Measurements from ENCODE around the gene TFDP2. TPM values are rescaled to one million over a fixed set of nuclear protein-coding genes. Genes with fewer than 3 reads are reported as not detected.
"Not testable (repeated sequence)": the region's sequence is repeated elsewhere in the genome, so short reads cannot be mapped to it uniquely, and the experiment has no call there.

TFDP2 gene
- total RNA-seq, 1 donor from 2014 or later, result 28.6 TPM

DNA sequence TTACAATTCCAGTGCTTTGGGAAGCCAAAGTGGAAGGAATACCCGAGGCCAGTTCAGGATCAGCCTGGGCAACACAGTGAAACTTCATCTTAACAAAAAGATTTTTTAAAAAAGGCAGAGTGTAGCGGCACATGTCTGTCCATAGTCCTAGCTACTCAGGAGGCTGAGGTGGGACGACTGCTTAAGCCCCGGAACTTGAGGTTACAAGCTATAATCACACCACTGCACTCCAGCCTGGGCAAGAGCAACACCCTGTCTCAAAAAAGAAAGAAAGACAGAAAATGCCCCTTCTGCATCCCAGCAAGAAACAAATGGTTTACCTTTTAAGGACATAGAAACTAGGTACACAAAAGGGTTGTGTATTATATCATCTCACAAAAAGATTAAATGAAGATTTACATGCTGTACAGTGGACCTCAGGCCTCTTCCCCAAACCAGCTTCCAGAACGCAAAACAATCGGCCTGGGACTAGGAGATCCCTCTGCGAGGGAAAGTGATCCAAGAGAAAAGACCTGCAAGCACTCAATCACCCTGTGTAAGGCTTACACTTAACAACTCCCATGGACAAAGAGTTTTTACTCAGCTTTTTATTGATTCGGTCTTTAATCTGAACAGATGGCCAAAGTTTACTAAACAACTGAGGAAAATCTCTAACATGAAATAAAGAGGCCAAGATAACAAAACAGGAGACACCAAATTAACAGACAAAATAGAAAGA lies 21.2 kb downstream of the TFDP2 start:
- DNase-seq (ENCODE audit: low spot score), result no peak

DNA sequence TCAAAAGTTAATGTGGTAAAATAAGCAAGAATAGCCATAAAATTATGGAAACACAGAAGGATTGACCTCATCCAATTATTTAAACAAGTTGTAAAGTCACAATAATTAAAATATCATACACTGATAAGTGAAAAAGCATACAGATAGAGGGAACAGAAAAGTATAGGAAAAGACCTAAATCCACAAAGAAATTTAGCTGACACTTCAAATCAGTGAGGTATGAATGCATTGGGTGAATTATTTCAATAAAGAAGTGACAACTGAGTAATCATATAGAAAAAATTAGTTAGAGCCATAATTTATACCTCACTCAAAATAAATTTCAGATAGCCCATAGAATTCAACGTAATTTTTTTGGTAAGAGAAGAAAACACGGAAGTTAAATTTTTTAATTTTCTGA lies 25.1 kb downstream of the TFDP2 start:
- no peak for DNase-seq (ENCODE audit: low spot score)

- peak; percentile 15 for DNase-seq (ENCODE audit: low spot score)
These were observed 28.6 kb downstream of the TFDP2 start for GRCh38 chr3:142120707-142121106.

- no peak for DNase-seq (ENCODE audit: low spot score)
These were observed 30.4 kb downstream of the TFDP2 start for GRCh38 chr3:142118911-142119310.

DNA sequence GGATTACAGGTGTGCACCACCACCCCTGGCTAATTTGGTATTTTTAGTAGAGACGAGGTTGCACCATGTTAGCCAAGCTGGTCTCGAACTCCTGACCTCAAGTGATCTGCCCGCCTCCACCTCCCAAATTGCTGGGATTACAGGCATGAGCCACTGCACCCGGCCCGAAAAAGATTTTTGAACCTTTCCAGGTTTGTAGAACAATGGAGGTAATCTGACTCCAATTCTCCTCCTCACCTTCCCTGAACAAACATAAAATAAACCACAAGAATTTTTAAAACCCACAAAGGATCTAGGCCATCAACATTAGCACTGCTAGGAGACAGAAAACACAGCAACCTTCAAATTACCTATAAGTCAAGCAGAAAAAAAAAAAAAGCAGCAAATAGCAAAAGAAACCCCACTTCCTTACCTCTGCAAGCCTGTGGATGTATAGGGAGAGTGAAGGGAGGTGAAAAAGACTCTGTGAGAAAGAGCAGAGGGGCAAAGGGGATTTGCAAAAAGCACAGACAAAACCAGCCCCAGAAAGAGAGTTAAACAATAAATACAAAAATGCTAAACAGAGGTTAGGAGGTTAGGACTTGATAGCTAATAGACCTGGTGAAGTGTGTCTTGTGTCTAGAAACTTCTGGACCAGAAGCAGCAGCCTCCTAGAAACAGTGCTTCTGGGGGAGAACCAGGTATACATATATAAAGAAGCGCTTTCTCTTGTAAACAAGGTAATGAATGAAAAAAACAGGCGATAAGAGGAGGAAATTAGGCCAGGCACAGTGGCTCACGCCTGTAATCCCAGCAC lies 32.1 kb downstream of the TFDP2 start:
- no peak for DNase-seq (ENCODE audit: low spot score)

GRCh38 chr3:142115867-142116668 lies 33.3 kb downstream of the TFDP2 start:
- no peak for DNase-seq (ENCODE audit: low spot score)

- DNase-seq (ENCODE audit: low spot score), result no peak
These were observed 36.7 kb downstream of the TFDP2 start for GRCh38 chr3:142112601-142113000.

- no peak for DNase-seq (ENCODE audit: low spot score)
These were observed 42.8 kb downstream of the TFDP2 start for GRCh38 chr3:142106548-142106947.

DNA sequence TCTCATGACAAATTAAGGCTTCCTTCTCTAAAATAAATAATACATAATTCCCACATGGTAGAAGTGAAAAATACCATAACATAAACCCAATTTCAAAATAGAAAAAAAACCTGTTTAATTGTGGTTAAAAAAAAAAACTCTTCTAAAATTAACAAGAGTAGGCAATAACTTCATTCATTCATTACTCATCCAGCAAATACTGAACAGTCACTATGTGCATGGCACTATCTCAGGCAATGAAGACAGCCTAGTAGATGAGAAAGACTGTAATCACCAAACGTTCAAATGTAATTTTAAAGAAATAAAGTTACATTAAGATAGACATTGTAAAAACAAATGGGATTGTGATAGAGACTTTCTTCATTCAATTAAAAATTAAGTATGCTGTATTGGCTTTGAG lies 43.4 kb downstream of the TFDP2 start:
- no peak for DNase-seq (ENCODE audit: low spot score)

DNA sequence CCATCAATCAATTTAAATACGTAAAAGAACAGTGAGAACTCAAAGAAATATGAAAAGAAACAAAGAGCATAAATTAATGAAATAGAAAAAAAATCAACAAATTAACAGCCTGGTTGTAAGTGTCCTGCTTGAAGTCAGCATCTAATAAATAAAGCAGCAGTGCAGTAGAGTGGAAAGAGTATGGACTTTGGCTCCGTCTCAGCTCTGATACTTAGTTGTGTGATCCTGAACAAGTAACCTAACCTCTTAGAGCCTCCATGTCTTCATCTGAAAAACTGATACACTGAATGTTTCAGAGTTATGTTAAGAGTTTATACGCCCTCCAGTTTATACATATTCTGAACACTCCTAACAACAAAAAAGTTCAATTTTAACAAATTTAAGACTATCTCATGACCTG lies 44.6 kb downstream of the TFDP2 start:
- DNase-seq (ENCODE audit: low spot score), result no peak

GRCh38 chr3:142098964-142099363 lies 50.4 kb downstream of the TFDP2 start:
- DNase-seq (ENCODE audit: low spot score), result no peak

DNA sequence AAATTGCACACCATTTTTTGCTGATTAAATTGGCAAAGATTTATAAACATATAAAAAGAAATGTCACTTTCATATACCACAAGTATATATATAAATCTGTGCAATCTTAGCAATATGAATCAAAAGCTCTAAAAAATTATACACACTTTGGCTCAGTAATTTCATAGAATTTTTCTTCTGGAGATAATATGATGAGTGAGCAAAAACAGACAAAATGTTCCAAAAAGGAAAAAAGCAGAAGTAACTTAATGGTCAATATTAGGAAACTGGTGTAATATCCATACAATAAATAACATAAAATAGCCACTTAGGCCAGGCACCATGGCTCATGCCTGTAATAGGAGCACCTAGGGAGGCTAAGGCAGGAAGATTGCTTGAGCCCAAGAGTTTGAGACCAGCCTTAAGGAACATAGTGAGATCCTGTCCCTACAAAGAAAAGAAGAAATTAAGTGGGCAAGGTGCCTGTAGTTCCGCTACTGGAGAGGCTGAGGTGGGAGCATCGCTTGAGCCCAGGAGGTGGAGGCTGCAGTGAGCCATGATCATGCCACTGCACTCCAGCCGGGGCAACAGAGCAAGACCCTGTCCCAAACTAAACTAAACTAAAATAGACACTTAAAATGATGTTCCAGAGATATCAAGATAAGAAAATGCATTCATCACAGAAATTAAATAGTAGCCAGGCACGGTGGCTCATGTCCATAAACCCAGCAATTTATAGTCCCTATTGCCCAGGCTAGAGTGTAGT lies 52.1 kb downstream of the TFDP2 start:
- DNase-seq (ENCODE audit: low spot score), result no peak

- DNase-seq (ENCODE audit: low spot score), result no peak
These were observed 53.5 kb downstream of the TFDP2 start for GRCh38 chr3:142095841-142096240.

DNA sequence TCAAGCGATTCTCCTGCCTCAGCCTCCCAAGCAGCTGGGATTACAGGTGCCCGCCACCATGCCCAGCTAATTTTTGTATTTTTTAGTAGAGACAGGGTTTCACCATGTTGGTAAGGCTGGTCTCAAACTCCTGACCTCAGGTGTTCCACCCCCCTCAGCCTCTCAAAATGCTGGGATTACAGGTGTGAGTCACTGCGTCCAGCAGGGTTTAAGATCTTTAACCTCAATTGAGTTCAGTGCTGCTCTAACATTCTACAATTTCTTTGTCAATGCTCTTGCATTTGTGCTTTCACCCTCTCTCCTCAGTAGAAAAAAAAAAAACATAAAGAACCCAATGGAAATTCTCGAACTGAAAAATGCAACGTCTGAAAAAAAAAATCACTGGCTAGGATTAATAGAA lies 60.4 kb downstream of the TFDP2 start:
- not testable (repeated sequence) for DNase-seq (ENCODE audit: low spot score)

GRCh38 chr3:142088522-142088921 lies 60.8 kb downstream of the TFDP2 start:
- DNase-seq (ENCODE audit: low spot score), result no peak

GRCh38 chr3:142087676-142088075 lies 61.7 kb downstream of the TFDP2 start:
- DNase-seq (ENCODE audit: low spot score), result no peak

GRCh38 chr3:142086581-142087090 lies 62.7 kb downstream of the TFDP2 start:
- DNase-seq (ENCODE audit: low spot score), result no peak

- DNase-seq (ENCODE audit: low spot score), result no peak
These were observed 68.2 kb downstream of the TFDP2 start for GRCh38 chr3:142081178-142081577.

- DNase-seq (ENCODE audit: low spot score), result no peak
These were observed 71.4 kb downstream of the TFDP2 start for GRCh38 chr3:142077859-142078500.

GRCh38 chr3:142077155-142077858 lies 72.0 kb downstream of the TFDP2 start:
- DNase-seq (ENCODE audit: low spot score), result no peak
